ENCODE measurements around the gene KLHL22.

- TF ChIP-seq CTCF (IDR thresholded peaks at IDR 0.05; ENCODE audit: borderline replicate concordance, extremely low read depth, low read length, poor library complexity, severe bottlenecking) (no peak), EZH2 (IDR thresholded peaks at IDR 0.05; ENCODE audit: borderline replicate concordance, low read depth, low read length, severe bottlenecking) (no peak)
These were observed 87.8 kb downstream of the KLHL22 start for GRCh38 chr22:20407829-20408228.

Measured in DND-41 (cell line).